ENCODE data around the gene LRRC53.

The LRRC53 gene

DNA sequence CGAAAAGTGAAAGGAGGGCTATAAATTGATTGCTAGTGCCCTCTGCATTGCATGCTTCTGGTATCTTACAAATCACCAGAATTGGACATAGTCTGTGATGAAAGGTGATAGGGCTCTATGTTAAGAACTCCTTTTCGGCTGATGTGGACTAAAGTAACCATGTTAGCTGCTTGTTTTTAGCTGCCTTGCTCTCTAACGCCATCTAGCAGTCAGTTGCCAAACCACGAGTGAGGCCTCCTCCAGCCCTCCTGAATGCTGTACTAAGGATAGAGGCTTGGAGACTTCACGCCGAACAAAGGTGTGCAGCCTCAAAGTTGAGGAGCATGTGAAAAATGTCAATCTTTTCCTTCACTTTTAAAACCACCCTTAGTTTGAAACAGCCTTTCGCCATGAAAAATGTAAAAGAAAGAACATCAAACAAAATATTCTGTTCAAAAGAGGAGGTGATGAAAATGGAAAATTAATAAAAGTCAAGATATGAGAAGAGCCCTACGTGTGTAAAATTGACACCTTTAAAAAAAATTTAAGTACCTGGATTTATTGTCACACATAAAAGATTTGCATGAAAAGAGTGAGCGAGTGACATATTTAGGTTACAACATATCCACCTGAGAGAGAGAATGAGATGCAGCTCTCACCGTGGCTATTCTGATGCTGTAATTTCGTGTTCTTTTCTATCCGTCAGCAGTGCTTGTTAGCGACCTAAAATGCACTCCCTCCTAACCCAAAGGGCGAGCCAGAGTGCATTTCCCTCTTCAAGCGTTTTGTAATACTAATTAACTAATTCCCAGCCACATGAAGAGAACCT is 8.1 kb downstream of the LRRC53 start:
- DNase-seq (ENCODE audit: extremely low read depth in 1 of 2, low read depth in 1 of 2), result no peak

DNA sequence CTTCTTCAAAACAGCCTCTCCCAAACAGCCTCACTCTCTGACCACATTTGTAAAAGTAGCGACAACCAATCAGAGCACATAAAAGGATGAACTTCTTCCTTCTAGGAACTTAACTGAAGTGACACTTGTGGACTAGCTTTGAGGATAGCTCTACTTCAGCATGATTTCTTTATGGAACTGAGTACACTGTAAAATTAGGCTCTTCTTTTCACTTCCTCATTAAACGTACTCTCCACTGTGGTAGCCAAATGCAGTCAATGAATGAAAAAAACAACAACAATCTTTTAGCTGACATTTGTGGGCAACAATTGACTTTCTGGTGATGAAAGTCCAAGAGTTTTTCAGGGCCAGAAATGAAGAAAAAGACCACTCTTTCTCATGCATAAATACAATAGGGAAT is 9.6 kb downstream of the LRRC53 start:
- no peak for DNase-seq (ENCODE audit: extremely low read depth in 1 of 2, low read depth in 1 of 2)

DNA sequence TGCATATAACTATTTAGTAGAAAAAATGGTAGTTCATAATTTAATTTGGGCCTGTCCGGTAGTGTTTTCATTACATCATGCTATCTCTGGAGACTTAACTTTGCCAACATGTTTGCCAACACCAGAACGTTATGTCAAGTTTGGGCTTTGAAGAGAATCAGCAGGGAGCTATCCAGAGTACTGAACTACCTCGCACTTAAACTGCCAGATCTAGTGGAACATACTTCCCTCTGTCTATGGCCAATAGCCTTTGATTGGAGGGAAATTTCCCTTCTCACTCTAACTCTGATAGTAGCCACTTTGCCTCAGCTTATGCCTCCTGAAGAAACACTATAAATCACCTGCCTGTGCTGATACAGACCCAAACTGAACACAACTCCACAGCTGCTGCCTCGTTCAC is 10.0 kb downstream of the LRRC53 start:
- DNase-seq (ENCODE audit: extremely low read depth in 1 of 2, low read depth in 1 of 2), result no peak

DNA sequence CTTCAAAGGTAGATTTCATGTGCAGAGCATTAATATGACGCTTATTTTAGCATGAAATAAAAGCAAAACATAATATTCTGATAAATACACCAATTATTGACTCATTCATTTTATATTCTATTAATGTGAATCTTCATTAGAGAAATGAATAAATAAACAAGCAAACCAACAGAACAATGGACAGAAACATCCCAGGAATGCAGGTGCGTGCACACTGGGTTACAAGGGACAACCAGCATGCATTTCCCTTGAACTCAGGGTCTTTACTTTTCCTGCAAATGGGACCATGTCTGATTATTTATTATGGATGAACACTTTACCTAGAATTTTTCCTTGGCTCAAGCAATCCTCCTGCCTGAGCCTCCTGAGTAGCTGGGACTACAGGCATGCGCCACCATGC is 13.5 kb downstream of the LRRC53 start:
- no peak for DNase-seq (ENCODE audit: extremely low read depth in 1 of 2, low read depth in 1 of 2)

DNA sequence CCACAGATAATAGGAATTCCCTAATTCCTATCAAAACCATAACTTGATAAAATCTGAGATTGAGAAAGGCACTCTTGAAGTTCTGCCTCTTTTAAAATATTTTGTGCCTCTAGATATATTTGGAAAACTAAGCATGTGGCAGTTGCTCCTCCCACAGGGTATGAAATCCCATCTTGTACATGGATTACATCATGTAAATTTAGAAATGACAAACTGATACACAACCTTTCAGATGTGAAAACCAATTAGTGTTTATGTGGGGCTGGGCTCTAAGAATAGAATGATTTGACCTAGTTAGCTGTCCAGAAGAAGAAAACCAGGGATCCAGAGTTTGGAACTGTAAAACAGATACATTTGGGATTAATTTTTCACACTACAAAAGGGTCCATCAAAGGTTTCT is 15.7 kb downstream of the LRRC53 start:
- no peak for DNase-seq (ENCODE audit: extremely low read depth in 1 of 2, low read depth in 1 of 2)

DNA sequence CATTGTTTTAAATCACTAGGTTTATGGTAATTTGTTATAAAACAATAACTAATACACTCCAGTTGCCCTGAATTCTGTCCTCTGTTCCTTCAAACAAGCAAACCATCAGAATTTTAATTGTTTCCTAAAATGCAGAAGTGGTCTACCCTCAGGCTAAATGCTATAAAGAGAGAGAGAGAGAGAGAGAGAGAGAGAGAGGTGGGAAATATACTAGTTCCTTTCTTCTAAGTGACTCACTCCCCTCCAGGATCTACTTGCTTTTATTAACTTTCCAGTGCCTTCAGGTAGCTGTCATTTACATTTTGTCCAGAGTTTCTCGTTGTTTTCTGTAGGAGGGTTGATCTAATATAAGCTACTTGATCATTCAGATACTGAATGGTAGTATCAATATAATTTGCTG is 26.4 kb downstream of the LRRC53 start:
- DNase-seq (ENCODE audit: extremely low read depth in 1 of 2, low read depth in 1 of 2), result no peak

DNA sequence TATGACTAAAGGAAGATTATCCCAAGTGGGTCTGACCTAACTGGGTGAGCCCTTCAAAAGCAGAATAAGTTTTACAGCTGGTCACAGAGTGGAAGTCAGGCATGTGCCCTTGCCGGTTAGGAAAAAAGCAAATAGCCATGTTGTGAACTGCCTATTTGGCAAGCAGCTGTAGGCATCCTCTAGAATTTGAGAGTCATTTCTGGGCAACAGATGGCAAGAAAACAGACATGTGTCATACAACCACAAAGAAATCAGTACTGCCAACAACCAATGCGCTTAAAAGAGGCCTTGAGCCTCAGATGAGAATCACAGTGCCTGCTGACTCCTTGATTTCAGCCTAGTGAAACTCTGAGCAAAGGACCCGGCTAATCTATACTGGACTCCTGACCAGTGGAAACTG is 26.8 kb downstream of the LRRC53 start:
- DNase-seq (ENCODE audit: extremely low read depth in 1 of 2, low read depth in 1 of 2), result no peak

DNA sequence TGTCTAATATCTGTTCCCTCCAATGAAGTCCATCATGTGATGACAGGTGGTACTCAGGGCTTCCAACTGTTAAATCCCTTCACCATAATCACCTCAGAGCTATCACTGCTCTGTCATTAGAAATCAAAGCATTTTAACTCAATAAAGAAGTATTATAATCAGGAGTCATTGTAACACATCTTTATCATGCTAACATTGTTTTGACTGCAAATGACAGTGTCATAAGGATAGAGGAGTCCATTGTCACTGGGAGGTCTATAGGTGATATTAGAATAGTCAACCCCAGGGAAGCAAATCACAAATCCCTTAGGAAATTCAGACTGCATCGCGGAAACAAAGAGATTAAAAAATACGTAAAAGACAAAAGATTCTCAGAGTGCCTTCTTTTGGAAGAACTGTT is 30.8 kb downstream of the LRRC53 start:
- no peak for DNase-seq (ENCODE audit: extremely low read depth in 1 of 2, low read depth in 1 of 2)

DNA sequence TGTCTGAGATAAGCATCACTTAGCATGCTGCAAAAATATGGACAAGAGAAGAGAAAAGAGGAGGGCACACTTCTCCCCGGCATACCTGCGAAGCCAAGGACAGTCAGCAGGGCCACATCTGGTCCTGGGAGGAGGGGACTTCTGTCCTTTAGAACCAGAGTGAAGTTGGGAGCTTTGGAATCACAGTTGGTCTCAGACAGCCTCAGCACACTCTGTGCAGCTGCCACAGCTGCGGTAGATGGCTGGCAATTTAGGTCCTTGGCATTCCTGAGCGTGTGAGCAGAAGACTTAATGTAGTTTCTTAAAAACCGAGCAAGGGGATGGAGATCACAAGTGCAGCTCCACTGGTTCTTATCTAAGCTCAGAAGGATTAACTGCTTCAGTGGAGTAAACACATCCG is 32.3 kb downstream of the LRRC53 start:
- DNase-seq (ENCODE audit: extremely low read depth in 1 of 2, low read depth in 1 of 2), result no peak

DNA sequence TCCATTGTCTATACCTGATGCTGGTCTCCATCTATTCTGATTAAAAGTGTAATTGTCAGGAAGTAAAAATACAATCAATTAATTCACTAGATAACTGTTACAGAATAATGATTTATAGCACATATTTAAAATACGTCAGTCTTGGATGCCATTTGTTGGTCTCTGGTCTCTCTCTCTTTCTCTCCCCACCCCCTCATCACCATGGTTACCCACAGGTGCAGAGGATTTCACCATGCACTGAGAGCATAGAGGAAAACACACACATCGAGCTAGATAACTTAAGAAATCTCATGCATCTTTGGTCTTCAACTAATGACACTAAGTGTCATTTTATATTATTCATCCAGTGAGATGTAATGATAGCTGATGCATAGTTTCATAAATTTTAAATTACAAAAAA is 33.4 kb downstream of the LRRC53 start:
- DNase-seq (ENCODE audit: extremely low read depth in 1 of 2, low read depth in 1 of 2), result no peak

DNA sequence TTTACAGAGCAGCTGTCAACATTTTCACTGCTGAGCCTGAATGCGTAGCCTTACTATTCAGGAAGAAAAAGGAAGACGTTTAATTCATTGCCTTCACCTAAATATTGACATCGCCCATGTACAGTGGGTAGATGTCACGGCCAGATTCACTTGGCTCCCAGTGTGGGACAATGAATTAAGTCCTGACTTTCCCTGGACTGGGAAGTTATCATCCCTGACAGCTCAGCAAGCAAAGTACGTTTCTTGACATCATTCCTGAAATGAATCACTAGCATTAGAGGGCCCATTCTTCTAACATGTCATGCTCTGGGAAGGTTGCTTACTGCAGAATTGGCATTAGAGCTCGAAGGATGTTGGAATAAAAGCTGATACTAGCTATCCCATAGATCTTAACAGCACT is 37.8 kb downstream of the LRRC53 start:
- DNase-seq (ENCODE audit: extremely low read depth in 1 of 2, low read depth in 1 of 2), result no peak

DNA sequence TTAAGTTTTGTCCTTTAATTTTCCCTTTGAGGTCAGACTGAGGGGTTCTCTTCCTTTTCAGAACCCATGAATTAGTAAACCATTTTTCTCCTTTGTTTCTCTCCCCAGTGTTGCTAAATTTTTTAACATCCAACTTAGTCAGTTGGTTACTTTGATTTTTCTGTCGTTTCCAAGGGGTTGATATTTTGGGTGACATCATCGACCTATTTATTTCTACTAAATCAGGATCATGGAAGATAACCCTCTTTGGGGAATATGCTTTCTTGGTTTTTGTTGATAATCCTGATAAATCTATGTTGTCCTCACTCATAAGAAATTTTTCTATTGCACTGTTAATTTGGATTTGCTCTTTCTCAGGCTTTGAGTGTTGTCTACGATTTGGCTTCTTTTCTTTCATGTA is 40.9 kb downstream of the LRRC53 start:
- DNase-seq (ENCODE audit: extremely low read depth in 1 of 2, low read depth in 1 of 2), result no peak

DNA sequence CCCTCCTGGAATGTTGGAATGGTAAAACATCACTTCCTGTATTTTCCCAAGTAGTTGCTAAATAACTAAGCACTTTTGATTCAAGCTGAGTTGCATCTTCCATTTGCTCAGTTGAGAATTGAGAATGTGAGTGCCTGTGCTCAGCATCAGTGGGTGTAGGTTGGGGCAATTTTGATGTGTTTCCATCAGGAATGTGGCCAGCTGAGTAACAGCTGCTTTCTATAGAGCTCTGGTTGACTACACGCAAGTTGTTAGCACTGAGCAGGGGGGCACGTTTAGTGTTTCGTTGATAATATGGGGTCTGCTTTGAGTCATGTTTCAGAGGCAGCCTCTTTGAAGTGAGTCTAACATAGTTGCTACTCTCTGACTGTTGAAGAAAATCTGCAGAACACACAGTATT is 41.5 kb downstream of the LRRC53 start:
- DNase-seq (ENCODE audit: extremely low read depth in 1 of 2, low read depth in 1 of 2), result no peak

DNA sequence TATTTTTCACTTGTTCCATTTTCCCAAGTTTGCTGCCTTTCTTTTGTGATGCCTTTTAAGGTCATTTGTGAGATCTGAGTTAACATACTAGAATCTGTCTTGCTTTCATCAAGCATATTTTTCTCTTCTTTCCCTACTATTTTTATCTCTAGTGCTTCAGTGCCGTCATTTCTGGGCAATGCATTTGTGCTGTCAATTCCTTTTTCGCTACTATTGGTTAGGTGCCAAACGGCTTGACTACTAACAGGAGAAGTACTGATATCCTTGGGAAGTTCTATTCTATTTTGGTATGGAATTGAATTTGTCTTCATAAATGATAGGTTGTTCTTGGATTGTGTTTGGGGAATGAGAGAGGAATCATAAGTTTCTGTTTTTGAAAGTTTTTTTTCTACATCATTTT is 42.2 kb downstream of the LRRC53 start:
- DNase-seq (ENCODE audit: extremely low read depth in 1 of 2, low read depth in 1 of 2), result no peak

DNA sequence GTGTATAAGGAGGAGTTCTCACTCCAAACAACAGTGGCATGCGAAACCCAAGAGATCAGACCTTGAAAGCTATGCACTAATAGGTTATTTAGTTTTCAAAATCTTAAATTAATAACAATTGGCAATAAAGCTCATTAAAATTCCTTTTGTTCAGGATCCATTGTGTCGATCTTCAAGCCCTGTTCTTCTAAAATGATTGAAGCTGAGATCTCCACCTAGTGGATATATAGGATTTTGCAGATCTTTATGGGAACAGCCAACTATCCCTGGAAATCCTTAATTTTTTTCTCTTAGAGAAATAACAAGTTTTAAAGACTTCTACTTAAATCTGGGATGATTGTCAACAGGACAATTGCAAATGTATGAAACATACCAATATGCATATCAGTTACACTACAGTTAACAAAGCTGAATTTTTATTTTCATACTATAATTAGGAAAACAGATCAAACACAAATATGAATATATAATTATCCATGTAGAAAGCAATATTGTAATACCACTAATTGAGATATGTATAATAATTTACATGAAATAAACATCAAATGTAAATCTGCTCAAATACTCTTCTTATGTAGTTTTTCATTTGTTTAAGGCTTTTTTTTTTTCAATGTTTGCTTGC is 43.3 kb downstream of the LRRC53 start:
- DNase-seq (ENCODE audit: extremely low read depth in 1 of 2, low read depth in 1 of 2), result no peak

DNA sequence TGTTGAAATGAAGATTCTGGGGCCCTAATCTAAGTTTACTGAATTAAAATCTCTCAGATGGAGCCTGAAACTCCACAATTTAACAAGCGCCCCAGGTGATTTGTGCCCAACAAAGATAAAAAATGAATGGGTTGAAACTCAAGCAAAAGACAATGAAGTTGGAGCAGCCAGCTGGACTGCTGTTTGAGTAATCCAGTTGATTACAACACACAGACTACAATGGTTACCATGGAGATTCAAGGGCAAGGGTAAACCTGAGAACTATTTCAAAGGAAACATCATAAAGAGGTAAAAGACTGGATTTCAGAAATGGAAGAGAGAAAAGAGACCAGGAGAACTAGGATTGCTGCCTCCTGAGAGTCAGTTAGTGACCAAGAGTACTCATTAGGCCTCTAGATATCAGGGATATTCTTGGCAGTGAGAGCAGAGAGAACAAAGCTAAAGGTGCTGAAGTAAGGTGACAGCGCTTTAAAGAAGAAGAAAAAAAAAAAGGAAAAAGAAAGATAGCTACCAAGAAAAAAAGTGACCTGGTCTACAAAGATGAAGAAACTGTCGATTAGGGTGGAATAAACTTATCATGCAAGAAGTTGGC is 44.5 kb downstream of the LRRC53 start:
- DNase-seq (ENCODE audit: extremely low read depth in 1 of 2, low read depth in 1 of 2), result no peak

DNA sequence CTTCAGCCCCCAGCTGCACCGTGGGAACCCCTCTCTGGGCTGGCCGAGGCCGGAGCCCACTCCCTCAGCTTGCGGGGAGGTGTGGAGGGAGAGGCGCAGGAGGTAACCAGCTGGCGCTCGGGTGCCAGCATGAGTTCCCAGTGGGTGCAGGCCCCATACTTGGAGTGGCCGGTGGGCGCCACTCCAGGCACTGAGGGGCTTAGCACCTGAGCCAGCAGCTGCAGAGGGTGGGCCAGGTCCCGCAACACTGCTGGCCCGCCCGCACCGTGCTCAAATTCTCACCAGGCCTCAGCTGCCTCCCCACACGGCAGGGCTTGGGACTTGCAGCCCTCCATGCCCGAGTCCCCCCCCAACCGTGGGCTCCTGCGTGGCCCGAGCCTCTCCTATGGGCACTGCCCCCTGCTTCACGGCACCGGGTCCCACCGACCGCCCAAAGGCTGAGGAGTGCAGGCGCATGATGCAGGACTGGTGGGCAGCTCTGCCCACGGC is 47.2 kb downstream of the LRRC53 start:
- DNase-seq (ENCODE audit: extremely low read depth in 1 of 2, low read depth in 1 of 2), result no peak

DNA sequence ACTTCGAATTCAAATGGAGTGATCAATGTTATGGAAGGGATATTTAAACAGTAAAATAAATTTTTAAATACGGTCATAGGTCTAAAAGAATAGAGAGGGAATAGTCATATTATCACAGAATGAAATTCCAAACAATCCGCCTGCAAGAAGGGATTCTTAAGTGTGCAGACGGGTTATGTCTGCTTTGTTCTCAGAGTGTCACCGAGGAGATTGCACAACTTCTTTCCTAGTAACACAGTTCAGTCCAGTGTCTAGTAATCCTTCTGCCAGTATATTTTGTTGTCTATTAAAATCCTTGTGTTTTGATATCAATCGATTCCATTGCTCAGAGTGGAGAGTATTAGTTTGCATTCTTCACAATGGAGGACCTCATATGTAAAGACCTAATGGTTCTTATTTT is 48.4 kb downstream of the LRRC53 start:
- no peak for DNase-seq (ENCODE audit: extremely low read depth in 1 of 2, low read depth in 1 of 2)

DNA sequence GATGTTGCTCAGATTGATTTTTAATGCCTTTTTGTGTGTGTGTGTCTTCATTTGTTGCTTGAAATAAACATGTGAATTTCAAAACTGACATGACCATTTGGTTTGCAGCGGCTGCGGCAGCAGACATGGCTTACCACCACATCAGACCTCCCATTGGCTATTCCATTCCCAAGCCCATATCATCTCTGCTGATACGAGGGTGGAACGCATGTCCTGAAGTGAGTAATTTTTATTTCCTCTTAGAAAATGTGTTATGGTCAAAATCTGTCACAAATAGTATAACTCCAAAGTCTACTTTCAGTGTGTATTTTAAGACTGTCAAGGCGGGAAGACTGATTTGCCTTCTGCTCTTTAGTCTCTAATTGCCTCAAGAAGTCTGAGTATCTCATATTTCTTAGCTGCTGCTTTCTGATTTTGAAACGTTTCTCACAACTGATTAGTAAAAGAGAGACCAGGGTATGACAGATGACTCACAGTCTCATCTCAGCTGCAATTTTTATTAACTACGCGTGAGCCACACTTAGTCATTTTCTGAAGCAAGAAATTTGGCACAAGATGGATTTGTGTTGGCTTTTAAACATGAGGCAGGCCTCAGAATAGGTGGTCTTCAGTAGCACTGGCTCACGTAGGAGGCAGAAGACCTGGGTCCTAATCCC is 49.0 kb downstream of the LRRC53 start:
- no peak for DNase-seq (ENCODE audit: extremely low read depth in 1 of 2, low read depth in 1 of 2)

DNA sequence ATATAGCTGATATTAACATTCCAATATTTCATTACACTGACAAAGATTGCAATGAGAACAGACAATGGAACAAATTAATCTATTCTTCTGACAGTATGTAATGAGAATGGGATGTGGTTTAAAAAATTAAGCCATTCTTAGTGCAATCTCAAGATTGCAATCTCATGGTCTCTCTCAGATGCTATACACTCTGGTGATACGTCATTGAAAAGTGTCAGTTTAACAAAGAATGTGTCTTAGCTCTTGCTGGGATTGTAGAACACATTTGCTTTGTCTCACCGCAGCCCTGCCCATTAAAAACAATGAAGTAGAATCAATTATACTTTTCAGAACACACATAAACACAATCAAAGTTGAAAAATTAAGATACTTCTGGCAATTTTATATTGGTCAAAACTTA is 55.2 kb downstream of the LRRC53 start:
- DNase-seq (ENCODE audit: extremely low read depth in 1 of 2, low read depth in 1 of 2), result no peak

DNA sequence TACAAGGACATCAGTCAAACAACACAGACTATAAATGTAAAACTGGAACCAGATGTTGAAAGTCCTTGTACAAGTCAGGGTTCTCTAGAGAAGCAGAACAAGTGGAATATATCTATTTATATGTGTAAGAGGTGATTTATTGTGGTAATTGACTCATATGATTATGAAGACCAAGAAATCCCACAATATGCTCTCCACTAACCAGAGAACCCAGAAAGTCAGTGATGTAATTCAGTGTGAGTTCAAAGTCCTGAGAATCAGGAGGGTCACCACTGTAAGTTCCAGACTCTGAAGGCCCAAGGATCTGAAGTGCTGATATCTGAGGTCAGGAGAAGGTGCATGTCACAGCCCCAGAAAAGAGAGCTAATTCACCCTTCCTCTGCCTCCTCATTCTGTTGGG is 57.0 kb downstream of the LRRC53 start:
- DNase-seq (ENCODE audit: extremely low read depth in 1 of 2, low read depth in 1 of 2), result no peak

DNA sequence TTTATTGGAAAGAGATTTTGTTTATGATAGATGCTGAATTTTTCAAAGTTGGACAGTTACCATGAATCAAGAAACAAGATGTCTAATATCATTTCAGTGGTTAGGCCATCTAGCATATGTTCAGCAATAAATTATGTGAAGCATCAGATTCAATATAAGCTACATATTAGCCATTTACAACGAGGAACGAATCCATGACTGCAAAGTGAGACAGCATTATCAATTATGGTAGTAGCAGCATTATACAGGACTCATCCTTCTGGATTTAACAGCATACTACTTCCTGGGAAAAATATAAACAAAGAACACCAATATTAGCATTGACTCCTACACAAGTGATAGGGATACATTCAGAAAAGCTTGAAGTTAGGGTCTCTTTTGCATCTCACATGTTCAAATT is 59.1 kb downstream of the LRRC53 start:
- no peak for DNase-seq (ENCODE audit: extremely low read depth in 1 of 2, low read depth in 1 of 2)
